Activated CD4-positive, alpha-beta T cell treated with anti-CD3 and anti-CD28 coated beads, Interleukin-2, amount 10 ng/mL, durations not matched to agents 24 days and 14 days (primary cell): Measurements from ENCODE around the gene ASPHD1. TPM values are rescaled to one million over a fixed set of nuclear protein-coding genes. Genes with fewer than 3 reads are reported as not detected.

ENCODE experiments used
- DNase-seq: peaks from one replicate; pipeline ENCODE4 v3.0.0; 2022
- H3K27ac Mint-ChIP-seq: one replicate; pipeline ENCODE4 v1.8.0; 2022; ENCODE audit warnings: mild to moderate bottlenecking, mixed read lengths
- H3K27me3 Mint-ChIP-seq: one replicate; pipeline ENCODE4 v1.8.0; 2022; ENCODE audit warnings: mixed read lengths
- H3K36me3 Mint-ChIP-seq: one replicate; pipeline ENCODE4 v1.8.0; 2022; ENCODE audit warnings: low read depth, mild to moderate bottlenecking, mixed read lengths
- H3K4me1 Mint-ChIP-seq: one replicate; pipeline ENCODE4 v1.8.0; 2021; ENCODE audit warnings: mixed read lengths
- H3K4me3 Mint-ChIP-seq: one replicate; pipeline ENCODE4 v1.8.0; 2022; ENCODE audit warnings: mild to moderate bottlenecking, moderate library complexity, mixed read lengths
- H3K9me3 Mint-ChIP-seq: one replicate; pipeline ENCODE4 v1.8.0; 2021; ENCODE audit warnings: mixed read lengths
- intact Hi-C: fragments of 100-400 bp; cut with micrococcal nuclease; formaldehyde crosslinking; loops from one replicate; pipeline ENCODE4 v1.15.1; 2023
- total RNA-seq: library from RNA; stranded (reverse); gene quantifications from 2 replicates; pipeline ENCODE4 v1.2.3, GENCODE V29; 2022

ASPHD1 gene
- total RNA-seq, 1 donor from 2014 or later = 4.8 TPM

DNA sequence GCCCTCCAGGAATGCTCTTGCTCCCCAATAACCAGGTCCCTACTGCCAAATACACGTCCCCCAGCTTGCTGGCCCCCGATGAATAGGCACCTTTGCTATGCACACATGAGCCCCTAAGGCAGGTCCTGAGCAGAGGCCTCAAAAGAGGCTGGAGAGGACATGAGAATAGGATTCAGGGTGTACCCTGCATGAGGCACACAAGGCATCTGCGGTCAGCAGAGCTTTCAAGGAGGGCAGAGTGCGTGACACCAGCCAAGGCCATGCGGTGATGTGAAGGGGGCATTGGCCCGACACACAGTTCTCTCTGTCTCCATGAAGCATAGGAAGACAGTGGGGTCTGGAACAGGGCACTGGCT, 7.9 kb upstream of the ASPHD1 start:
- H3K4me1 Mint-ChIP-seq = no peaks in the 10 kb centered on the region
- no peak for DNase-seq
- H3K36me3 Mint-ChIP-seq = no peaks in the 10 kb centered on the region
- H3K9me3 Mint-ChIP-seq = no peaks in the 10 kb centered on the region
- H3K27me3 Mint-ChIP-seq = peaks cover 9% of the 10 kb centered on the region
- no peak overlapping the region for H3K27ac Mint-ChIP-seq
- no peak overlapping the region for H3K4me3 Mint-ChIP-seq
- intact Hi-C loops = no loop called here

DNA sequence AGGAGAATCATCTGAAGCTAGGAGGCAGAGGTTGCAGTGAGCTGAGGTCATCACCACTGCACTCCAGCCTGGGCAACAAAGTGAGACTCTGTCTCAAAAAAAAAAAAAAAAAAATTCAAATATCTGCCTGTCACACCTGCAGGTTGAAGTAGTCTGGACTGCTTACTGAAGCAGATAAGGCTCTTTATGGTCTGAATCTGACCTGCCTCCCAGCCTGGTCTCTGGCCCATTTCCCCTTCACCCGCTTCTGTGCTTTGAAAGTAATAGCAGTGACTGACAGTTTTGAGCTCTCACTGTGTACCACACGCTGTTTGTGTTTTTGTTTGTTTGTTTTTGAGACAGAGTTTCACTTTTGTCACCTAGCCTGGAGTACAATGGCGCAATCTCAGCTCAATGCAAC, 6.7 kb upstream of the ASPHD1 start:
- intact Hi-C loops = no loop called here
- Mint-ChIP-seq H3K27ac (no peak overlapping the region), H3K36me3 (no peaks in the 10 kb centered on the region), H3K9me3 (no peaks in the 10 kb centered on the region), H3K4me3 (no peak overlapping the region), H3K4me1 (peaks cover under 1% of the 10 kb centered on the region), H3K27me3 (peaks cover 20% of the 10 kb centered on the region)
- DNase-seq = no peak

DNA sequence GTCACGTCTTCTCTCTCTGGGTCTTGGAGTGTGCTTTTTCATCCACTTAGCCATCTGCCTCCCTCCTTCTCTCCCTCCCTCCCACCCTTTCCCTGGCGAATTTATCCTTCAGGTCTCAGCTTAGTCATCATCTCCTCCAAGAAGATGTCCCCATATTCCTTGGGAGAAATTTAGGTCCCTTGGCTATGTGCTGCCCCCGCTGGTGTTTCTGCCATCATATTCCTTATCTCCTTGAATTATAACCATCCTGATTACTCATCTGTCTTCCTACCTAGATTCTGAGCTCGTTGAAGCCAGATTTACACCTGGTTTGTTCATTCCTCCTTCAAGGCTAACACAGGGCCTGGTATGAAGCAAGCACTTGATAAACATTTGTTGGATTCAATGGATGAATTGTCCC, 5.9 kb upstream of the ASPHD1 start:
- H3K36me3 Mint-ChIP-seq = no peaks in the 10 kb centered on the region

DNA sequence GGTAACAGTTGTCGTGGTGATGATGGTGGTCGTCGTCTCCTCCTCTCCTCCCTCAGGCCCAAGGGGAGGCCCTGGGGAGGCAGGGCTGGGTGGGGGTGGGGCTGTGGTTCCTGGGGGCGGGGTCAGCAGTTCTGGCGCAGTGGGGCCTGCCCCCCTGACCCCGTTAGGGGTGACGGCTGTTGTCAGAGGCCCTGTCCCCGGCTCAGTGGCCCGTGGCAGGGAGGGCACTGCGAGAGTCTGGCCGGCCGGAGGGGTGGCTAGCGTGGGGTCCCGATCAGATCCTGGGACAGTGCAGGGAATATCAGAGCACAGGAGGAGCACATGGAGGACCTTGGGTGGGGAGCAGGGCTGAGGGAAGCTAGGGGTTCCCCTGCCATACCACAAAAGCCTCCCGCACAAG, 3.4 kb upstream of the ASPHD1 start:
- no peaks in the 10 kb centered on the region for H3K36me3 Mint-ChIP-seq
- intact Hi-C loops = no loop called here
- H3K4me1 Mint-ChIP-seq = peaks cover 7% of the 10 kb centered on the region
- no peak for DNase-seq
- H3K27ac Mint-ChIP-seq = no peak overlapping the region
- no peaks in the 10 kb centered on the region for H3K9me3 Mint-ChIP-seq
- H3K4me3 Mint-ChIP-seq = no peak overlapping the region
- peaks cover 38% of the 10 kb centered on the region for H3K27me3 Mint-ChIP-seq

More for the DNA sequence above, 5.9 kb upstream of the ASPHD1 start:
- peaks cover 26% of the 10 kb centered on the region for H3K27me3 Mint-ChIP-seq
- H3K4me1 Mint-ChIP-seq = peaks cover 2% of the 10 kb centered on the region
- no peak overlapping the region for H3K4me3 Mint-ChIP-seq
- no peaks in the 10 kb centered on the region for H3K9me3 Mint-ChIP-seq
- no peak overlapping the region for H3K27ac Mint-ChIP-seq
- intact Hi-C loops = no loop called here
- no peak for DNase-seq

DNA sequence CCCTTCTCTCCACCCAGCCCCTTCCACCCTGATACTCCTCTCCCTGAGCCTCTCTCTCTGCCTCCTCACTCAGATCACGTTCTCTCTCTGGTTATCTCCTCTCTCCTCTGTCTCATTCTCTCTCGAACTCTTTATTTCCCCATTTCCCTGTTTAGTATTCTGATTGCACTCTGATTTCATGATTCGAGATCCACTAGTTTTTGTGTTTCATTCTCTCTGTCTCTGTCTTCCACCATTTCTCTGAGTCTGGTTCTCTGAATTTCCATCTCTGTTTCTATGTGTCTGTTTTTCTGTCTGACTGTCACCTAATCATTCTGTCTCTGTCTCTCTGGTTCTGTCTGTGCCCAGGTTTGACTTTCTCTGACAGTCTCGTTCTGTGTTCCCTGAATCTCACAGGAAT, 3.0 kb upstream of the ASPHD1 start:
- H3K9me3 Mint-ChIP-seq = no peaks in the 10 kb centered on the region
- DNase-seq = no peak
- no peaks in the 10 kb centered on the region for H3K36me3 Mint-ChIP-seq
- H3K4me3 Mint-ChIP-seq = no peak overlapping the region
- H3K4me1 Mint-ChIP-seq = peaks cover 9% of the 10 kb centered on the region
- H3K27ac Mint-ChIP-seq = no peak overlapping the region
- intact Hi-C loops = no loop called here
- peaks cover 40% of the 10 kb centered on the region for H3K27me3 Mint-ChIP-seq

DNA sequence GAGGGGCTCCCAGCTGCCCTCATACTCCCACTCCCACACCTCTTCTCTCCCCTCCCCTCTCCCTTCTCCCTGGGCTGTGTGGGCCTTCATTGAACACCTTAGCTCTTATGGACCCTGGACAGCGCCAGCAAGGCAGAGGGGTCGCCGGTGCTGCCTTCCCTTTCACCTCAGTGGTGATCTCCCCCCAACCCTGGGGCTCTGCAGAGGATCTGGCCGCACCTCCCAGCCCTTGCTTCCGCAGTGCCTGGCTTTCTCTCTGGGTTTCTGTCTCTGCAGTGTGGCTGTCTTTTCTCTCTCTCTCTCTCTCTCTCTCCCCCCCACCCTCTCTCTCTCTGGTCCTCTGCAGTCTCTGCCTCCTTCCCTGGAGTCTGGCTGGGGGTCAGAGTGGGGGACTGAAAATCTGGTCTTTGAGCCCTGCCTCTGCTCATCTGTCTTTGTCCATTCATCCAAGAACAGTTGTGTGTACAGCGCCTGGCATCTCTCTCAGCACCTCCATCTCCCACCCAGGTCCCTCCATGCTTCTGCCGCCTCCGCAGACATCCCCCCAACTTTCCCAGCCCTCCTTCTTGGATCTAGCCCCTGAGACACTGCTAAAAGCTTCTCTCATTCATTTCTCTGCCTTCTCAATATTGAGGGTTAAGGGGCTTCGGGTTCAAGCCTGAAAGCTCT, 2.0 kb upstream of the ASPHD1 start:
- H3K4me1 Mint-ChIP-seq = peaks cover 9% of the 10 kb centered on the region
- H3K36me3 Mint-ChIP-seq = no peaks in the 10 kb centered on the region
- intact Hi-C loops = no loop called here
- H3K27me3 Mint-ChIP-seq = peaks cover 40% of the 10 kb centered on the region
- DNase-seq = no peak
- H3K9me3 Mint-ChIP-seq = no peaks in the 10 kb centered on the region
- no peak overlapping the region for H3K27ac Mint-ChIP-seq
- H3K4me3 Mint-ChIP-seq = no peak overlapping the region

DNA sequence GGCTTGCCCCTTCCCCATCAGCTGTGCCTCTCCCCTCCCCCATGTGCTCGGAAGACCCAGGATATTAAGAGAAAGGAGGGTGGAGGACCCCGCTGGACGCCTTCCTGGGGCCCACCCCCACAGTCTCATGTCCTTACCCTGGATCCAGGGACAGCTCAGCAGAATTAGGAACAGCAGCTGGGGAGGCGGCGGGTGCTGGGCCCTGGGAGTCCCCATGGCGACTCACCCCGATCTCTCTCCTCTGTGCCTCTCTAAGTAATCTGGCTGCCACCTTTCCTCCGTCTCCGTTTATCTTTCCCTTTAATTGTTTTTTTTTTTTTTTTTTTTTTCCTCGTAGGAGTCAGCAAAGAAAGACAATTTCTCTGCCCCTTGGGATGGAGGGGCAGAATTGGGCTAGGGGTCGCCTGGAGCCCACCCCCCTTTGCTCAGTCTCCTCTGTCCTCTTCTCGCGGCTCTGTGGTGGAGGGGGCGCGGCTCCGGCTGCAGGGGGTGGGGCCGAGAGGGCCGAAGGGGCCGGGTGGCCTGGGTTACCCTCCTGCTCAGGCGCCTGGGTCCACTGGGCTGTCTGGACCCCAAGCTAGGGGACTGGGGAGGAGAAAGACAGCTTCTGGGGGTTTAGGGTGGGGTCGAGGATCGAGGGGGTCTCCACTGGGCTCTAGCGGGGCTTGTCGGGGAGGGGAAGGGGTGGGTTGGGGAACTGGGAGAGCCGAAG, 1.3 kb upstream of the ASPHD1 start:
- Mint-ChIP-seq H3K36me3 (no peaks in the 10 kb centered on the region), H3K27me3 (peaks cover 40% of the 10 kb centered on the region), H3K27ac (no peak overlapping the region), H3K4me3 (peak overlapping the region; percentile 55), H3K9me3 (no peaks in the 10 kb centered on the region), H3K4me1 (peaks cover 12% of the 10 kb centered on the region)
- intact Hi-C loops = no loop called here
- DNase-seq = no peak

DNA sequence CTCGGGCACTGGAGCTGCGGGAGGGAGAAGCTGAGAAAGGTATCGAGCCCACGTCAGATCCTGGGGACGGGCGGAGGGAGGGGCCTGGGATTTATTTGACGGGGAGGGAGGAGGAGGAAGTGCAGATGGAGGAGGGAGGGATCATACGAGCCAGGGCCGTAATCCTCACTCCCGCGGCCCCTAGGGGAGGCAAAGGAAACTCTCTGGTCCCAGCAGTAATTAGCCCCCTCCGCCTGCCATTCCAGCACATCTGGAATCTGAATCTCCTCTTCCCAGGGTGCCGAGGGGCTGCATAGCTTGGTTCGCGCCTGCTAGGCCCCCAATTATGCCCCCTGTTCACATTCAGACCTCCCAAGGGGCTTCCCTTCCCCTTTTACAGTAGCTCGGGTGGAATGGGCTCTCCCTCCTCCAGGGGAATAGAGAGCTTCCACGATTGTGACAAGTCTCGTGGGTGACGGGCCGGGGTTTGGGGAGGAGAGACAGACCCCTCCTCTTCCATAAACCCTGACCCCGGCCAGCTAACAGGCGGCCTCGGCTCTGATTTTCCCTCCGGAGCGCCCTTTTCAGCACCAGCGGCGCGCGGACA, 679 bp upstream of the ASPHD1 start, which contains the start of gene SEZ6L2:
Gene SEZ6L2, minus strand, starts transcription at position 35 of the 586 bp plus-strand sequence. CDS start 531 bp downstream, outside the sequence.
- Mint-ChIP-seq H3K4me1 (peaks cover 12% of the 10 kb centered on the region), H3K27me3 (peaks cover 40% of the 10 kb centered on the region), H3K36me3 (no peaks in the 10 kb centered on the region), H3K9me3 (no peaks in the 10 kb centered on the region), H3K4me3 (peak within 1 kb of the TSS; percentile 93), H3K27ac (peak within 1 kb of the TSS; percentile 85)
- DNase-seq = peak; percentile 96
- intact Hi-C loops = loop anchor here (1.0 kb wide), 2 partner anchors 27 to 36 kb away; partner anchors contain the start of genes CDIPT and KCTD13

DNA sequence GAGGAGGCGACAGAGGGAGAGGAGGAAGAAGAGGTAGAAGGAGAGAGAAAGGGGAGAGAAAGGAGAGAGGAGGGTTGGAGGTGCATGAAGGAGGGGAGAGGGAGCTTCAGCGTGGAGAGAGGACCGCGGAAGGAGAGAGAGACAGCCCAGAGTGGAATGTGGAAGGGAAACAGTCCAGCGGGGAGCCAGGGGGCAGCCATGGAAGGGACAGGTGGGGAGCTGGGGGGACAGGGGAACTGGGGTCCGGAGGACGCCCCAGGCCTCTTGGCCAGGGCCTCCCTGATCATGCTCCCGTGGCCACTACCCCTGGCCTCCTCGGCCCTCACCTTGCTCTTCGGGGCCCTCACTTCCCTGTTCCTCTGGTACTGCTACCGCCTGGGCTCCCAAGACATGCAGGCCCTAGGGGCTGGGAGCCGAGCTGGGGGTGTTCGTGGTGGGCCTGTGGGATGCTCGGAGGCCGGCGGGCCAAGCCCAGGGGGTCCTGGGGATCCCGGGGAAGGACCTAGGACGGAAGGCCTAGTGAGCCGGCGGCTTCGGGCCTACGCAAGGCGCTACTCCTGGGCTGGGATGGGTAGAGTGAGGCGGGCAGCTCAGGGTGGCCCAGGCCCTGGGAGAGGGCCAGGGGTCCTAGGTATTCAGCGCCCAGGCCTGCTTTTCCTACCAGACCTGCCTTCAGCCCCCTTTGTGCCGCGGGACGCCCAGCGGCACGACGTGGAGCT, 759 bp downstream of the ASPHD1 start:
- intact Hi-C loops = loop anchor here (1.0 kb wide), 2 partner anchors 25 to 38 kb away; partner anchors contain the start of genes CDIPT and KCTD13

DNA sequence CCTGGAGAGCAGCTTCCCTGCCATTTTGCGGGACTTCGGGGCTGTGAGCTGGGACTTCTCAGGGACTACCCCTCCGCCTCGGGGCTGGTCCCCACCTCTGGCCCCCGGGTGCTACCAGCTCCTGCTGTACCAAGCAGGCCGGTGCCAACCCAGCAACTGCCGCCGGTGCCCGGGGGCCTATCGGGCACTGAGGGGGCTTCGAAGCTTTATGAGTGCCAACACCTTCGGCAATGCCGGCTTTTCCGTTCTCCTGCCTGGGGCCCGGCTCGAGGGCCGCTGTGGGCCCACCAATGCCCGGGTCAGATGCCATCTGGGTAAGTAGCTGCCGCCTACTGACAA, 1.3 kb downstream of the ASPHD1 start:
- peaks cover 3% of the 10 kb centered on the region for H3K36me3 Mint-ChIP-seq
- H3K27me3 Mint-ChIP-seq = peaks cover 36% of the 10 kb centered on the region
- no peak for DNase-seq
- H3K27ac Mint-ChIP-seq = no peak overlapping the region
- intact Hi-C loops = no loop called here
- H3K4me3 Mint-ChIP-seq = peak overlapping the region; percentile 33
- H3K4me1 Mint-ChIP-seq = peaks cover 12% of the 10 kb centered on the region
- no peaks in the 10 kb centered on the region for H3K9me3 Mint-ChIP-seq

More for the DNA sequence above, 759 bp downstream of the ASPHD1 start:
- peak overlapping the region; percentile 85 for H3K27ac Mint-ChIP-seq
- no peak for DNase-seq
- peaks cover 12% of the 10 kb centered on the region for H3K4me1 Mint-ChIP-seq
- H3K27me3 Mint-ChIP-seq = peaks cover 39% of the 10 kb centered on the region
- no peaks in the 10 kb centered on the region for H3K9me3 Mint-ChIP-seq
- peak overlapping the region; percentile 93 for H3K4me3 Mint-ChIP-seq
- no peaks in the 10 kb centered on the region for H3K36me3 Mint-ChIP-seq

DNA sequence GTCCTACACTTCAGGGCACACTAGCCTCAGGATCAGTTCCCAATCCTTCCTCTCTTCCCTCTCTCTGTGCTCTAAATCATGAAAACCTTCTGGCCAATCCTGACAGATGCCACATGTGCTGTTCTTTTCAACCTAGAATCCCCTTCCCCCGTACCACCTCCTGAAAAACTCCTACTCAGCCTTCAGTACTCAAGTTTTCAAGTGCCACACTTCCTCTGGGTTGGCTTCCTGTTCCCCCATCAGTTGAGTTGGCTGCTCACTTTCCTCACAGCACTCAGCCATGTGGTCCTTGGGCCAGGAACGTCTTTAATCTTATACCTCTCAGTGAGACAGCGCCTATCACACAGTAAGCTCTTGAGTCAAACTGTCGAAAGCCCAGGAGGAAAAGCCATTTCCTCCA, 3.3 kb downstream of the ASPHD1 start:
- peaks cover 20% of the 10 kb centered on the region for H3K27me3 Mint-ChIP-seq
- peaks cover 11% of the 10 kb centered on the region for H3K4me1 Mint-ChIP-seq
- H3K9me3 Mint-ChIP-seq = no peaks in the 10 kb centered on the region
- DNase-seq = no peak
- H3K4me3 Mint-ChIP-seq = no peak overlapping the region
- intact Hi-C loops = no loop called here
- H3K27ac Mint-ChIP-seq = no peak overlapping the region
- peaks cover 7% of the 10 kb centered on the region for H3K36me3 Mint-ChIP-seq

DNA sequence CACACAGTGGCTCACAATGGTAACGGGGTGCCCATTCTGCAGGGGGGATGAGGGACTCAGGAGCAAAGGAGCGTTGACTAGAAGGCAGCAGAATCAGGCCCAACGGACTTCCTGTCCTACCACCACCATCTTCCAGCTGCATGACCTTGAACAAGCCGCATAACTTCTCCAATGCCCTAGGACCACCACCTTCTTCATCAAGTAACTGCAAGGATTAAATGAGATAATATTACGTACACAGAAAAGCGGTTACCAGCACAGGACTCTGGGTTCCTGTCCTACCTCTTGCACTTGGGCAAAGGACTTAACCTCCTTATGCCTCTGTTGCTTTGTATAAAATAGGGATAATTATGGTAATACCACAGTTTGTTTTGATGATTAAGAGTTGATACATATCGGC, 4.7 kb downstream of the ASPHD1 start:
- intact Hi-C loops = no loop called here
- peaks cover 9% of the 10 kb centered on the region for H3K27me3 Mint-ChIP-seq
- no peak for DNase-seq

DNA sequence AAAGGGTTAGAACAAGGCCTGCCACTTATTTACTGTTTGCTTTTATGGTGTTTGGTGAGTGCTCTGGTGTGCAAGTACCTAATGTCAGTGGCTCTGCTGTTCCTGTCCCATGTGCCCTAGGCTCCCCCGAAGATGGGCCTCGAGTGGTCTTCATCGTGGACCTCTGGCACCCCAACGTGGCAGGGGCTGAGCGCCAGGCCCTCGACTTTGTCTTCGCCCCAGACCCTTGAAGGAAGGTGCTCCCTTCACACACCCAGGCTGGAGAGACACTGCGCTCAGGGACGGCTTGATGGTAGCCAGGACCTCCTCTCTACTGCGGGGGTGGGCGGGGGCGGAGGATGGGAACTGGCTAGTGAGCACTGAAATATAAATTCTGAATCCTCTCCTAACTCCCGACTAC, 5.4 kb downstream of the ASPHD1 start:
- no peak overlapping the region for H3K27ac Mint-ChIP-seq
- intact Hi-C loops = no loop called here
- peaks cover 7% of the 10 kb centered on the region for H3K4me1 Mint-ChIP-seq

More for the DNA sequence above, 4.7 kb downstream of the ASPHD1 start:
- H3K4me1 Mint-ChIP-seq = peaks cover 10% of the 10 kb centered on the region
- no peak overlapping the region for H3K4me3 Mint-ChIP-seq
- H3K27ac Mint-ChIP-seq = no peak overlapping the region
- no peaks in the 10 kb centered on the region for H3K9me3 Mint-ChIP-seq
- peaks cover 7% of the 10 kb centered on the region for H3K36me3 Mint-ChIP-seq

More for the DNA sequence above, 5.4 kb downstream of the ASPHD1 start:
- Mint-ChIP-seq H3K27me3 (peaks cover 6% of the 10 kb centered on the region), H3K4me3 (no peak overlapping the region), H3K36me3 (peaks cover 7% of the 10 kb centered on the region), H3K9me3 (no peaks in the 10 kb centered on the region)
- no peak for DNase-seq
